Neural cell (in vitro differentiated cells): ENCODE data around the gene SLC29A3. TPM values are rescaled to one million over a fixed set of nuclear protein-coding genes. Genes with fewer than 3 reads are reported as not detected.

ENCODE experiments used
- H2AFZ ChIP-seq: fragments of 200-600, 300-800 bp; sonication (generic), shearing (Covaris generic); 2 replicates; pipeline ENCODE4 v1.6.0; 2014; ENCODE audit warnings: low read depth, mild to moderate bottlenecking, antibody characterized with exemption, low read length, moderate library complexity
- H3F3A ChIP-seq: fragments of 200-600 bp; shearing (Covaris generic); 2 replicates; pipeline ENCODE4 v1.6.1; 2016; ENCODE audit warnings: mild to moderate bottlenecking, moderate library complexity, mixed read lengths, antibody characterized with exemption, low read length; ENCODE audit not compliant: insufficient read depth, poor library complexity, severe bottlenecking
- H3K27ac ChIP-seq: fragments of 200-600, 300-800 bp; sonication (generic), shearing (Covaris generic); 2 replicates; pipeline ENCODE4 v1.5.1; 2014; ENCODE audit warnings: mild to moderate bottlenecking, low read length, moderate library complexity
- H3K27me3 ChIP-seq: fragments of 300-800, 200-600 bp; sonication (generic), shearing (Covaris generic); 2 replicates; pipeline ENCODE4 v1.6.0; 2014; ENCODE audit warnings: mild to moderate bottlenecking, low read depth, low read length, moderate library complexity; ENCODE audit not compliant: insufficient read depth
- H3K36me3 ChIP-seq: fragments of 300-800, 200-600 bp; sonication (generic), shearing (Covaris generic); 2 replicates; pipeline ENCODE4 v1.5.1; 2014; ENCODE audit warnings: mild to moderate bottlenecking, antibody characterized with exemption, low read length, moderate library complexity; ENCODE audit not compliant: insufficient read depth
- H3K4me2 ChIP-seq: fragments of 300-800, 200-600 bp; sonication (generic), shearing (Covaris generic); 2 replicates; pipeline ENCODE4 v1.6.0; 2014; ENCODE audit warnings: mild to moderate bottlenecking, low read length
- H3K4me3 ChIP-seq: fragments of 300-800, 200-600 bp; sonication (generic), shearing (Covaris generic); 2 replicates; pipeline ENCODE4 v1.5.1; 2014; ENCODE audit warnings: mild to moderate bottlenecking, low read length, moderate library complexity
- H3K79me2 ChIP-seq: fragments of 200-600 bp; shearing (Covaris generic); replicated peaks from 2 replicates; pipeline ENCODE4 v1.6.0; 2014; ENCODE audit warnings: mild to moderate bottlenecking, low read length, moderate library complexity; ENCODE audit not compliant: insufficient read depth
- H3K9ac ChIP-seq: fragments of 300-800, 200-600 bp; sonication (generic), shearing (Covaris generic); 2 replicates; pipeline ENCODE4 v1.6.1; 2016; ENCODE audit warnings: mild to moderate bottlenecking, low read length, mixed read lengths
- H3K9me2 ChIP-seq: fragments of 200-600 bp; shearing (Covaris generic); 2 replicates; pipeline ENCODE4 v1.6.1; 2016; ENCODE audit warnings: mild to moderate bottlenecking, low read length, mixed read lengths; ENCODE audit not compliant: insufficient read depth
- H3K9me3 ChIP-seq: fragments of 200-600, 300-800 bp; sonication (generic), shearing (Covaris generic); 2 replicates; pipeline ENCODE4 v1.6.1; 2016; ENCODE audit warnings: mild to moderate bottlenecking, mixed run types, low read length, moderate library complexity, mixed read lengths
- H4K20me1 ChIP-seq: fragments of 200-600 bp; shearing (Covaris generic); 2 replicates; pipeline ENCODE4 v1.6.1; 2016; ENCODE audit warnings: mild to moderate bottlenecking, mixed run types; ENCODE audit not compliant: insufficient read depth
- CTCF ChIP-seq: fragments of 450-650 bp; IDR thresholded peaks from 2 replicates; pipeline ENCODE4 v1.5.1; 2014; ENCODE audit warnings: antibody characterized with exemption, mild to moderate bottlenecking, moderate library complexity; ENCODE audit not compliant: poor library complexity, severe bottlenecking
- EP300 ChIP-seq: fragments of 450-650 bp; conservative IDR thresholded peaks from 2 replicates; pipeline ENCODE4 v1.6.1; 2014; ENCODE audit warnings: antibody characterized with exemption, mild to moderate bottlenecking, moderate library complexity; ENCODE audit not compliant: poor library complexity, severe bottlenecking
- EZH2 ChIP-seq: fragments of 200-600, 300-800 bp; shearing (Covaris generic), sonication (generic); IDR thresholded peaks from 2 replicates; pipeline ENCODE4 v1.6.1; 2014; ENCODE audit warnings: antibody characterized with exemption, low read length, borderline replicate concordance, mild to moderate bottlenecking; ENCODE audit not compliant: insufficient read depth, poor library complexity, severe bottlenecking
- MXI1 ChIP-seq: fragments of 450-650 bp; conservative IDR thresholded peaks from 2 replicates; pipeline ENCODE4 v1.6.1; 2014; ENCODE audit warnings: antibody characterized with exemption, mild to moderate bottlenecking; ENCODE audit not compliant: poor library complexity, severe bottlenecking
- POLR2AphosphoS5 ChIP-seq: IDR thresholded peaks from 2 replicates; pipeline ENCODE4 v1.6.1; 2012
- RAD21 ChIP-seq: fragments of 450-650 bp; conservative IDR thresholded peaks from 2 replicates; pipeline ENCODE4 v1.6.1; 2014; ENCODE audit warnings: antibody characterized with exemption, mild to moderate bottlenecking, moderate library complexity
- REST ChIP-seq: IDR thresholded peaks from 2 replicates; pipeline ENCODE4 v1.6.1; 2012; ENCODE audit warnings: borderline replicate concordance
- SMC3 ChIP-seq: fragments of 450-650 bp; conservative IDR thresholded peaks from 2 replicates; pipeline ENCODE4 v1.6.1; 2014; ENCODE audit warnings: antibody characterized with exemption, mild to moderate bottlenecking, moderate library complexity; ENCODE audit not compliant: poor library complexity
- TAF1 ChIP-seq: IDR thresholded peaks from 2 replicates; pipeline ENCODE4 v1.6.1; 2012; ENCODE audit warnings: low read depth
- polyA plus RNA-seq: library from polyadenylated mRNA; depleted of rRNA; stranded (reverse); fragments of >200 nt; gene quantifications from 2 replicates; pipeline ENCODE4 v1.2.3, GENCODE V29; 2014

The SLC29A3 gene
- polyA plus RNA-seq, 1 donor from 2014 or later: 2.3 TPM

GRCh38 chr10:71302451-71302850 is 16.6 kb upstream of the SLC29A3 start:
- Histone ChIP-seq H3K27ac (no peak overlapping the region), H3K9ac (no peak overlapping the region), H2AFZ (no peak overlapping the region), H3K4me3 (no peak overlapping the region), H3K9me3 (no peaks in the 10 kb centered on the region), H3K4me2 (no peak overlapping the region), H3F3A (no peaks in the 10 kb centered on the region), H3K79me2 (no peaks in the 10 kb centered on the region), H4K20me1 (no peaks in the 10 kb centered on the region), H3K27me3 (no peaks in the 10 kb centered on the region), H3K9me2 (no peaks in the 10 kb centered on the region), H3K36me3 (no peaks in the 10 kb centered on the region)
- no peak for TF ChIP-seq MXI1
- no peak for TF ChIP-seq POLR2AphosphoS5
- TF ChIP-seq REST: no peak
- TF ChIP-seq RAD21: no peak
- no peak for TF ChIP-seq CTCF
- no peak for TF ChIP-seq SMC3
- TF ChIP-seq EP300: no peak
- TF ChIP-seq TAF1: no peak
- TF ChIP-seq EZH2: no peak

- Histone ChIP-seq H3K9ac (no peak overlapping the region), H3K4me3 (no peak overlapping the region), H2AFZ (no peak overlapping the region), H3K4me2 (no peak overlapping the region), H3K9me2 (no peaks in the 10 kb centered on the region), H3F3A (no peaks in the 10 kb centered on the region), H3K27me3 (no peaks in the 10 kb centered on the region), H3K27ac (no peak overlapping the region), H4K20me1 (no peaks in the 10 kb centered on the region), H3K36me3 (no peaks in the 10 kb centered on the region), H3K79me2 (no peaks in the 10 kb centered on the region), H3K9me3 (no peaks in the 10 kb centered on the region)
- TF ChIP-seq SMC3 (peak; percentile 72), REST (no peak), EP300 (no peak), POLR2AphosphoS5 (no peak), RAD21 (peak; percentile 61), TAF1 (no peak), CTCF (peak; percentile 76), EZH2 (no peak), MXI1 (no peak)
Measured at GRCh38 chr10:71302874-71303568, 16.0 kb upstream of the SLC29A3 start.
